NCI-H345 treated with DMSO at 0.1 percent for 48 hours (cell line): ENCODE data around the gene CDRT4.

Experiments used
- DNase-seq: peaks from one replicate; lab custom pipeline; 2025; ENCODE audit not compliant: unreplicated experiment; lab: John Stamatoyannopoulos, UW

CDRT4 gene

GRCh38 chr17:15432807-15433611 lies 34.4 kb downstream of the CDRT4 start:
- no peak for DNase-seq

- DNase-seq = no peak
Observed at GRCh38 chr17:15431766-15432165, 35.7 kb downstream of the CDRT4 start.

GRCh38 chr17:15431196-15431595 lies 36.2 kb downstream of the CDRT4 start:
- no peak for DNase-seq

- DNase-seq = no peak
Observed at GRCh38 chr17:15424521-15424920, 42.9 kb downstream of the CDRT4 start.

GRCh38 chr17:15422392-15422965 lies 44.9 kb downstream of the CDRT4 start:
- no peak for DNase-seq

GRCh38 chr17:15418781-15419180 lies 48.6 kb downstream of the CDRT4 start:
- no peak for DNase-seq

- no peak for DNase-seq
Observed at GRCh38 chr17:15414532-15415306, 52.7 kb downstream of the CDRT4 start.

- DNase-seq = no peak
Observed at GRCh38 chr17:15413101-15413771, 54.2 kb downstream of the CDRT4 start.

- DNase-seq = no peak
Observed at GRCh38 chr17:15412606-15413005, 54.8 kb downstream of the CDRT4 start.

- no peak for DNase-seq
Observed at GRCh38 chr17:15411384-15412198, 55.8 kb downstream of the CDRT4 start.

- DNase-seq = no peak
Observed at GRCh38 chr17:15409721-15410250, 57.6 kb downstream of the CDRT4 start.

- no peak for DNase-seq
Observed at GRCh38 chr17:15408803-15409202, 58.6 kb downstream of the CDRT4 start.

- no peak for DNase-seq
Observed at GRCh38 chr17:15406081-15406480, 61.3 kb downstream of the CDRT4 start.

- DNase-seq = no peak
Observed at GRCh38 chr17:15405058-15405415, 62.4 kb downstream of the CDRT4 start.

GRCh38 chr17:15404106-15405057 lies 63.0 kb downstream of the CDRT4 start:
- no peak for DNase-seq

GRCh38 chr17:15403276-15403939 lies 64.0 kb downstream of the CDRT4 start:
- no peak for DNase-seq

- no peak for DNase-seq
Observed at GRCh38 chr17:15399443-15399842, 68.0 kb downstream of the CDRT4 start.

- no peak for DNase-seq
Observed at GRCh38 chr17:15398736-15399331, 68.6 kb downstream of the CDRT4 start.
